Ishikawa (cell line): ENCODE results near the gene GFRA1.

Source experiments
- CREB1 ChIP-seq: IDR thresholded peaks from 2 replicates; pipeline ENCODE4 v1.6.1; 2012; ENCODE audit warnings: low read depth
- EP300 ChIP-seq: IDR thresholded peaks from 2 replicates; pipeline ENCODE4 v1.6.1; 2012; ENCODE audit warnings: borderline replicate concordance
- FOXM1 ChIP-seq: IDR thresholded peaks from 2 replicates; pipeline ENCODE4 v1.6.1; 2012; ENCODE audit warnings: low read depth, borderline replicate concordance
- MAX ChIP-seq: IDR thresholded peaks from 2 replicates; pipeline ENCODE4 v1.6.1; 2012
- RAD21 ChIP-seq: IDR thresholded peaks from 2 replicates; pipeline ENCODE4 v1.6.1; 2012; ENCODE audit warnings: low read depth
- REST ChIP-seq: IDR thresholded peaks from 2 replicates; pipeline ENCODE4 v1.6.1; 2012; ENCODE audit warnings: low read depth, mild to moderate bottlenecking
- YY1 ChIP-seq: IDR thresholded peaks from 2 replicates; pipeline ENCODE4 v1.6.1; 2012; ENCODE audit warnings: low read depth
- ZBTB7A ChIP-seq: IDR thresholded peaks from 2 replicates; pipeline ENCODE4 v1.6.1; 2012; ENCODE audit warnings: low read depth

GRCh38 chr10:116115797-116116196, 157.2 kb downstream of the GFRA1 start:
- TF ChIP-seq MAX (no peak), YY1 (no peak), EP300 (no peak), FOXM1 (no peak), RAD21 (no peak), REST (no peak), CREB1 (no peak), ZBTB7A (no peak)
